Heart right ventricle (tissue), 16 donors: Measurements from ENCODE around the gene MYO1D. TPM values are rescaled to one million over a fixed set of nuclear protein-coding genes. Genes with fewer than 3 reads are reported as not detected.

Experiments
- ATAC-seq, 8 donors: fragments of 200-7000 bp; cut with Tn5 transposase; one replicate each; pipeline ENCODE4 v1.9.1; 2020; ENCODE audit warnings: mild to moderate bottlenecking in 8 of 8, moderate library complexity in 8 of 8, moderate number of reproducible peaks in 1 of 8
- DNase-seq, 2 donors: peaks; one replicate each; pipeline ENCODE4 v3.0.0-alpha.2; 2020
- H3K27ac ChIP-seq, 10 donors: fragments of 200-600 bp; sonication (generic) in 2 of 10; one replicate each; pipeline versions ENCODE4 v1.5.0 to v1.8.0; 2020 to 2022; ENCODE audit warnings: mild to moderate bottlenecking in 3 of 10
- H3K27me3 ChIP-seq, 7 donors: fragments of 200-600 bp; one replicate each; pipeline ENCODE4 v1.8.0; 2021 to 2022; ENCODE audit warnings: mild to moderate bottlenecking in 2 of 7
- H3K36me3 ChIP-seq, 9 donors: fragments of 200-600 bp; sonication (generic) in 1 of 9; one replicate each; pipeline versions ENCODE4 v1.5.0 to v1.8.0; 2020 to 2022; ENCODE audit warnings: mild to moderate bottlenecking in 2 of 9
- H3K4me1 ChIP-seq, 9 donors: fragments of 200-600 bp; sonication (generic) in 1 of 9; one replicate each; pipeline versions ENCODE4 v1.5.0 to v1.8.0; 2020 to 2022; ENCODE audit warnings: mild to moderate bottlenecking in 4 of 9
- H3K4me3 ChIP-seq, 10 donors: fragments of 200-600 bp; sonication (generic) in 2 of 10; one replicate each; pipeline versions ENCODE4 v1.5.0 to v1.8.0; 2020 to 2022; ENCODE audit warnings: mild to moderate bottlenecking in 7 of 10, moderate library complexity in 2 of 10
- H3K9me3 ChIP-seq, 11 donors: fragments of 200-600 bp in 10 of 11; sonication (generic) in 2 of 11; one replicate each; pipeline versions ENCODE4 v1.5.0 to v1.8.0; 2013 to 2022; ENCODE audit warnings: mild to moderate bottlenecking in 2 of 11, control low read depth in 1 of 11, moderate library complexity in 1 of 11
- WGBS, 2 donors: extraction: QIAGEN DNeasy Blood & Tissue Kit; methylation state at CpG; one replicate each; pipeline ENCODE4 v1.1.7; 2013; ENCODE audit warnings: inconsistent platforms in 1 of 2; 5-methylcytosine and 5-hydroxymethylcytosine counted together
- intact Hi-C, 10 donors: fragments of 100-400 bp; cut with DNase I; formaldehyde crosslinking; loops; one replicate each; pipeline versions ENCODE4 v1.11.1 to v1.14.2; 2022
- polyA plus RNA-seq, 2 donors: library from polyadenylated mRNA; stranded (reverse); fragments of 200-250 nt; gene quantifications; one replicate each; pipeline ENCODE4 v1.2.3, GENCODE V29; 2013
- total RNA-seq, 10 donors: library from RNA; stranded (reverse); fragmentation: NEBNext Ultra II Directional in 3 of 10; extraction: Animal tissue kit (Norgen Biotek cat#: 25700) in 3 of 10; gene quantifications; one replicate each; pipeline versions ENCODE4 v1.2.1 to v1.2.4, GENCODE V29; 2021 to 2023
- TF ChIP-seq, protein P1 (sequence below), 9 donors: fragments of 200-600 bp; sonication (generic) in 2 of 9; IDR thresholded peaks; one replicate each; pipeline versions ENCODE4 v1.5.0 to v1.8.0; 2021 to 2022; ENCODE audit warnings: antibody characterized with exemption in 9 of 9, mild to moderate bottlenecking in 5 of 9, moderate library complexity in 1 of 9
- donor health status: Arrhythmogenic right ventricular cardiomyopathy.
- donor health status: ischemic (EF 13 %, LVEDD 7.1; RV severe dilation, severe dysfunction).
- donor health status: healthy with polysubstance abuse.
- donor health status: DM: no; HTN: yes; CAD: no.
- donor health status: DM: no; HTN: no; CAD: no.
- donor health status: ischemic (EF 25% LVEDD 6.9; RV normal size, moderate dysfunction).
- donor health status: ischemic (EF 25% LVEDD 5.7; RV mildly dilated, moderate dysfunction).
- donor health status: healthy.
- donor health status: DM: yes; HTN: yes; CAD: no.
- donor health status: Ischemic cardiomyopathy.
- donor health status: ischemic (EF 35%, LVEDD 5.7; RV mildly dilated, moderate dysfunction).
- donor health status: nonischemic (EF 11% LVEDD 7.7; RV severe dilation, severe dysfunction).
- donor health status: DM: yes; HTN: yes; CAD: no.
- donor health status: PGD.
- donor health status: ischemic (EF 29% LVEDD 5.4; RV normal size, mild dysfunction).
- donor health status: nonischemic (EF 23%, LVEDD 6.1; RV moderate dilation, normal function).

Gene MYO1D
- total and polyA plus RNA-seq, 12 donors: 1.9 to 16.4 (median 6.7) TPM

DNA sequence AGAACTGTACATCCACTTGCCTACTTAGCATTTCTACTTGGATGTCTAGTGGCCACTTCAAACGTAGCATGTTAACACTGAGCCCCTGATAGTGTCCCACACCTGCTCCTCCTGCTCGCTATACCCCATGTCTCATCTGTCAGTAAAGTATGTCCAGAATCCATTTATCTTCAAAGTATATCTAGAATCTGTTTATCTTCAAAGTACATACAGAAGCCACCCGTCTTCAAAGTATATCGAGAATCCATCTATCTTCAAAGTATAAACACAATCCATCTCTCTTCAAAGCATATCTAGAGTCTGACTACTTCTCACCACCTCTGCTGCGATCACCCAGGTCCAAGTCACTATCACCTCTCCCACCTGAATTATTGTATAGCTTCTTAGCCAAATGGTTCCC, 43.8 kb downstream of the MYO1D start:
- intact Hi-C loops: loop anchor here in 1 of 10 donors (5.0 kb wide), 1 partner anchor 34 kb away; no protein-coding TSS in a partner anchor
- WGBS, 2 donors: 57 to 80% methylated on average over 5 of the region's 5 CpGs

DNA sequence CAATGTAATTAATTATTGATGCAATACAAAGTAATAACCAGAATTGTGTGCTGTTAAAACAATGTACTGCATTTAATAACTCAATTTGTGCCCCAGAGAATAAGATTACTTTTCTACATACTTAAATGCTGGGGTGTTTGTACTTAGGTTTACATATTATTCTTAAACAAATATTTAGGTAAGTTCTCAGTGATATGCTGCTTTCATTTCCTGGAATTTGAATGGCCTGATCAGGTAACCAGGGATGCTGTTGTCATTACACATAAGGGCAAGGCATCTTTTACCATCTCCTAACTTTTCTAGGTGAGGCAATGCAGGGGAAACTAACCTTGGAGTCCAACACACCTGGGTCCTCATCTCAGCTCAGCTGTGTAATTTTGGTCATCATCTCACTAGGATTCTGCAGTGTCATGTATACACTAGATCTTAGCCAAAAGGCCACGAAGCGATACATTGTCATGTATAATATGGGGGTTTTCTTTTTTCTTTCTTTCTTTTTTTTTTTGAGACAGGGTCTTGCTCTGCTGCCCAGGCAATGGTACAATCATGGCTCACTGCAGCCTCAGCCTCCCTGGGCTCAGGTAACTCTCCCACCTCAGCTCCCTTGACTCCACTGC, 45.2 kb downstream of the MYO1D start:
- H3K9me3 ChIP-seq: no peaks in the 10 kb centered on the region
- ATAC-seq (no peak), DNase-seq (no peak)
- no peaks in the 10 kb centered on the region for H3K36me3 ChIP-seq
- TF ChIP-seq, protein P1, sequence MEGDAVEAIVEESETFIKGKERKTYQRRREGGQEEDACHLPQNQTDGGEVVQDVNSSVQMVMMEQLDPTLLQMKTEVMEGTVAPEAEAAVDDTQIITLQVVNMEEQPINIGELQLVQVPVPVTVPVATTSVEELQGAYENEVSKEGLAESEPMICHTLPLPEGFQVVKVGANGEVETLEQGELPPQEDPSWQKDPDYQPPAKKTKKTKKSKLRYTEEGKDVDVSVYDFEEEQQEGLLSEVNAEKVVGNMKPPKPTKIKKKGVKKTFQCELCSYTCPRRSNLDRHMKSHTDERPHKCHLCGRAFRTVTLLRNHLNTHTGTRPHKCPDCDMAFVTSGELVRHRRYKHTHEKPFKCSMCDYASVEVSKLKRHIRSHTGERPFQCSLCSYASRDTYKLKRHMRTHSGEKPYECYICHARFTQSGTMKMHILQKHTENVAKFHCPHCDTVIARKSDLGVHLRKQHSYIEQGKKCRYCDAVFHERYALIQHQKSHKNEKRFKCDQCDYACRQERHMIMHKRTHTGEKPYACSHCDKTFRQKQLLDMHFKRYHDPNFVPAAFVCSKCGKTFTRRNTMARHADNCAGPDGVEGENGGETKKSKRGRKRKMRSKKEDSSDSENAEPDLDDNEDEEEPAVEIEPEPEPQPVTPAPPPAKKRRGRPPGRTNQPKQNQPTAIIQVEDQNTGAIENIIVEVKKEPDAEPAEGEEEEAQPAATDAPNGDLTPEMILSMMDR (IDR thresholded peaks at IDR 0.05): no peak
- H3K27me3 ChIP-seq: no peaks in the 10 kb centered on the region
- intact Hi-C loops: loop anchor here in 1 of 10 donors (5.0 kb wide), 1 partner anchor 36 kb away; no protein-coding TSS in a partner anchor
- 97 to 98% methylated on average over 2 of the region's 2 CpGs for WGBS, 2 donors
- no peak overlapping the region for H3K4me3 ChIP-seq
- H3K27ac ChIP-seq: no peak overlapping the region
- H3K4me1 ChIP-seq: peaks cover 0 to 28% (median 6%) of the 10 kb centered on the region in 9 donors

More for the DNA sequence above, 43.8 kb downstream of the MYO1D start:
- no peaks in the 10 kb centered on the region for H3K27me3 ChIP-seq
- no peak overlapping the region for H3K4me3 ChIP-seq
- DNase-seq: no peak
- H3K4me1 ChIP-seq: peaks cover 0 to 15% (median 6%) of the 10 kb centered on the region in 9 donors
- no peak overlapping the region for H3K27ac ChIP-seq
- no peak for ATAC-seq
- TF ChIP-seq, protein P1 (IDR thresholded peaks at IDR 0.05): no peak
- no peaks in the 10 kb centered on the region for H3K36me3 ChIP-seq
- no peaks in the 10 kb centered on the region for H3K9me3 ChIP-seq

- Histone ChIP-seq H3K27me3 (no peaks in the 10 kb centered on the region), H3K4me1 (peaks cover 0 to 28% (median 6%) of the 10 kb centered on the region in 9 donors), H3K36me3 (no peaks in the 10 kb centered on the region), H3K9me3 (no peaks in the 10 kb centered on the region), H3K4me3 (no peak overlapping the region), H3K27ac (no peak overlapping the region)
- intact Hi-C loops: loop anchor here in 1 of 10 donors (5.0 kb wide), 1 partner anchor 36 kb away; no protein-coding TSS in a partner anchor
- ATAC-seq (no peak), DNase-seq (no peak)
- 85 to 87% methylated on average over 3 of the region's 3 CpGs for WGBS, 2 donors
- TF ChIP-seq, protein P1 (IDR thresholded peaks at IDR 0.05): no peak
Measured at GRCh38 chr17:32831223-32831622, 45.7 kb downstream of the MYO1D start.

DNA sequence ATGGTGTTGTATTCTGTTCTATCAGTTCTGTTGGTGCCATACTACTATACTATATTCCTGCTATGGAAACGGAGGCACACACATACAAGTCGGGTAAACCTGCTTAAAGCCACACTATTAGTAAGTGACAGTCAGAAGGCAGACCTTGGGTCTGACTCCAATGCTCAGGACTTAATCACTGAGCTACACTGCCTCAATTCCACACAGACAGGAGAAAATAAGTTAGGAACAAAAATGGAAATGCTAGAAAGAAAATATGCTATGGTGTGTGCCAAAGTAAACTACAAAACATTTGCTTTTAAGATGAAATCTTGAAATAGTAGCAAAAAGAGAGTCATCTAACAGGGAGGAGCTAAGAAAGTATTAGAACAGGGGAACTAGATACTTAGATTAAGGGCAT, 48.1 kb downstream of the MYO1D start:
- intact Hi-C loops: loop anchor here in 2 of 10 donors (5.0 kb wide), 2 partner anchors 33 to 48 kb away; partner anchors contain the start of gene MYO1D (in 1 of the 2)

More for the DNA sequence above, 48.1 kb downstream of the MYO1D start:
- peaks cover 0 to under 1% (median 0%) of the 10 kb centered on the region in 7 donors for H3K27me3 ChIP-seq
- no peaks in the 10 kb centered on the region for H3K36me3 ChIP-seq
- H3K4me3 ChIP-seq: peak overlapping the region in 2 of 10 donors; percentile 25 to 32
- ATAC-seq (peak in 4 of 8 donors; percentile 32 to 50 (median 34)), DNase-seq (no peak)
- WGBS, 2 donors: 70 to 73% methylated on average over 2 of the region's 2 CpGs
- no peaks in the 10 kb centered on the region for H3K9me3 ChIP-seq
- H3K4me1 ChIP-seq: peaks cover 0 to 28% (median 6%) of the 10 kb centered on the region in 9 donors
- H3K27ac ChIP-seq: peak overlapping the region in 3 of 10 donors; percentile 39 to 61 (median 57)
- TF ChIP-seq, protein P1 (IDR thresholded peaks at IDR 0.05): no peak
